Hypothalamus (tissue), 51 donors: Measurements from ENCODE around the gene MID1.

Source experiments
- DNase-seq, 51 donors: peaks; one replicate each; lab custom pipeline; 2025; lab: John Stamatoyannopoulos, UW

MID1 gene

DNA sequence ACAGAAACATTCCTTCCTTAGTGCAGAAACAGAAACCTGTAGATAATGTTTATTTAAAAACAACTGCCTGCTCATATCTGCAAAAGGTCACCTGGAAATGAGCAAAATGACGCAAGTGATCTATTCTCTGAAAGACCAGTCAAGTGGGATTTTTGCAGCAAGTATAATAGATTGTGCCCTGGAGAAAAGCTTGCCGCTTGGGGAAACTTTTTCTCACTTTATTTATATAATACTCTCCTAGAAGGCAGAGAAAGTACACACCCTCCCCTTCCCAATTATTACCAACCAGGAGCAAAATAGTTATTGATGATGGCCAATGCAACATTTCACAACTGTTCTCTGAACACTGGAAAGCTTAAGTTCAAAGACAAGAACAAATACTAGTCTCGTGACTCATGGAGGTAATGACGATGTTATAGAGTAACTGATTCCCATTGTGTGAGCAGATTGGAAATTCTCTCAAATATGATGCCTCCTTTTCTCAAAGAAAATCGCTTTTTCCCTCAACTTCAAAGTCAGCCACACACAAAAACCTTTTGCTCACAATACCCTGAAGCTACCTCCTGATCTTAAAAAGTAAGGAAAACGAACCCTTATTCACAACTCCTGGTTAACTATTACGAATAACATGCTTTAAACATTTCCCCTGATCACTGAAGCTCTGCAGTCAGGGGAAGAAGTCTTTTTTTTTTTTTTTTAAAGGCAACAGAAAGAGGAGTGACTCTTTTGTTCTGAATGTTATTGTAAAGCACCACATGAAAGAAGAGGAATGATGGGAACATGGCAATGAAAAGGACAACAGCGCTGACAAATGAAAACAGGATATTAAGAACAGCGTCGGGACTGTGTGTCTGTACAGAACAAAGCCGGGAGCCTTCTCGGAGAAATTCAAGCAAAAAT lies 41.0 kb downstream of the MID1 start:
- DNase-seq: no peak

GRCh38 chrX:10578527-10578926 lies 41.9 kb downstream of the MID1 start:
- no peak for DNase-seq

- no peak for DNase-seq
Measured at GRCh38 chrX:10577853-10578252, 42.5 kb downstream of the MID1 start.

GRCh38 chrX:10576777-10577447 lies 43.5 kb downstream of the MID1 start:
- DNase-seq: peak in 7 of 51 donors; percentile 0 to 7 (median 3)

DNA sequence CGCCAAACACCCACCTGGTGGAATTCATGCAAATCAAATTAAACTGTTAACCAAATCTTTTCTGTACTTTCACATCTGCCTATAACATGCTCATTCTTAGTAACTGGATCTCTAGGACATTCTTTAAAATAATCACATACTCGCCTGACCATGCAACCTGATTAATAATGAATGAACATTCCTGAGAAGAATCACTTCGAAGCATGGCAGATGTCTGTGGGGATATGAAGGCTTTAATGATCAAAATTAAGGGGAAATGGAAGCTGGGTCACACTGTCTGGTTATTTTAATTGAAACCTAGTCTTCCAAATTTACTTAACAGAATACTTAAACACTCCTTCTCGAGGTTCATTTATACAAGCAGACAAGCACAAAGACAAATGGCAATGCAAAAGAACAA lies 44.2 kb downstream of the MID1 start:
- DNase-seq: no peak

DNA sequence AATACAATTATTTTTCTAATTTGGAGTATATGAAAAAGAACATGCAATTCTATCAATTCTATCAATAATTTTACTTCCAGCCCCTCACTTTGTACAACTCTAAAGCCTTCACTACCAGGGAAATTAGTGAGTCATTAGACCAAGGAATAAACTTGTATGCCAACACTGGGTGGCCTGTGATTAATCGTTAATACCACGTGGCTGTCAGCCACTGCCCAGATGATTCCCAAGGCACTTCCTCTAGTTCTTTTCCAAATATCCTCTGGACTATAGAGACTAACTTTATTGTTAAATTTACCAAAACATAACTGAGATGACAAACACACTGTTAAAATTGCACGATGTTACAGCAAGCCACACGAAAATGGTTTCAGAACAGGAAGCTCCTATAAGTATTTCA lies 45.7 kb downstream of the MID1 start:
- DNase-seq: no peak

DNA sequence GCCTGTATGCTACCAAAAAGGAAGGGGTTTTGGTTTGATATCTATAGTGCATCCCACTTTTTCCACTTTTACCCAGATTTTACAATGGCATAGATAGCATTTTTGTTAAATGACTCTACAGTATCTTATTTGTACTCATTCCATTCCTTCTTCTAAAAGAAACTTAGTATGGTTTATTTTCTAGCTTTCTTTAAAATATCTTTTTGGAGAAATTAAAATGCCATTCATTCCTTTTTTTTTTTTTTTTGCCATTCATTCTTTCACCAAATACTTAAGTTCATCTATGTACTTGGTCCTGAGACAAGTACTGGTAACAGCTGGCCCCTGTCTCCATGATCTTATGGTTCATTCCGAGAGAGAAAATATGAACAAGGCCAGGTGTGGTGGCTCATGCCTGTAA lies 49.1 kb downstream of the MID1 start:
- no peak for DNase-seq

DNA sequence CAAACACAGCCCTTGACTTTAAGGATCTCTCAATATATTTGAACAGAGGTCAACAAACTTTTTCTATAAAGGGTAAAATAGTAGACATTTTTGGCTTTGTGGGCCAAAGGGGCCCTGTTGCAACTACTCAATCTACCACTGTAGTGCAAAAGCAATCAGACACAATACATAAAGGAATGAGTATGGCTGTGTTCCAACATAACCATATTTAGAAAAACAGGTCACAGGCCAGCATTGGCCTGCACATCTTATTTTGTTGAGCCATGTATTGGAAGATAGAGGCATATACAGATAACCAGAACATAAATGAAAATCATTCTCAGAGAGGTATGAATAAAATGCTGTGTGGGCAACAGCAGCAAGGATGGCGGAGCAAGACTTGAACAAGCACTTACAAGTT lies 49.8 kb downstream of the MID1 start:
- no peak for DNase-seq

- peak in 2 of 51 donors; percentile 13 to 25 for DNase-seq
Measured at GRCh38 chrX:10569946-10570345, 50.4 kb downstream of the MID1 start.

DNA sequence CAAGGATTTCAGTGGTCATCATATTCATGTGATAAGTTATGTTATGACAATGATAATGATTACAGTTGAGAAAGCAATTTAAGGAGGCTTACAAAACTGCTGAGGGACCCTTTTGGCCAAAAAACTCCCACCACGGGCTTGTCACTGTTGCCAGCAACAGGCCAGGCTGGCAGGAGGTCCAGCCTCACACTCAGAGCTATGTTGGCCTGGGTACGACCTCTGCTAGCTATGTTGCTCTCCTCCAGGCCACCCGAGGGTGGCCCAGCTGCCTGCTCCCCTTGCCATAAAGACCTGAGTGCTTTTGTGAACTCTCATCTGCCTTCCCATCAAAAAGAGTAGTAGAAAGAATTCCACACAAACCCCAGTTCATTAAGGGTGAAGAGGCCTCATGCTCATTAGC lies 52.0 kb downstream of the MID1 start:
- DNase-seq: no peak

DNA sequence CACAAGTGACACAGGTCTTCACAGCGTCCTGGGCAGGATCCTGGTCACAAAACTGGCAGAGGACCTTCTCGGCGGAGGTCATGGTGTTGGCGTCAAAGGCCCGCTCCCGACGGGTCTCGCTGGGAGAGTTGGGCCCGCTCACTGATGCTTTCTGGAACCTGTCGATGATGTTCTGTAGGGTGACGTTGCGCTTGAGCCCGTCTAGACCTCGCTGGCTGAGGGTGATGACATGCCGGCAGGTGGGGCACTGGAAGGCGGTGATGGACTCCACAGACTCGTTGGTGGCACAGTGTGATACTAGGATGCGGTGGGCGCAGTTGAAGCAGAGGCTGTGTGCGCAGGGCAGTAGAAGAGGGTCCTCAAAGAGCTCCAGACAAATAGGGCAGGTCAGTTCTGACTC lies 53.2 kb downstream of the MID1 start:
- peak in 1 of 51 donors; percentile 2 for DNase-seq

DNA sequence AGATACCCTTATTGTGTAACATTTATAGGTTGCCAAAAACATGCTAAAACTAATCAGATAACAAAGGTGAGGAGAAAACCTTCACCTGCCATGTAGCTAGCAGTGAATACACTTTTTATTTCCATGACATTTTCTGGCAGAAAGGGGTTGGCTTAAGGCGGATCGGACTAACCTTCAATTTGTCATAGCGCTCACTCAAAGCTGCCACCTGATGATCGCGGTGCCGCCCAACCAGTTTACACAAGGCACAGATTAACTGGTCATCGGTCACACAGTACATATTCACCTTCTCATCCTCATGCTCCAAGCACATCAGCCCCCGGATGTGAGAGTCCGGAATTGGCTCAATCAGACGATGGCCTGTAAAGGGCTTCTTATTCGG lies 53.7 kb downstream of the MID1 start:
- no peak for DNase-seq

- DNase-seq: no peak
Measured at GRCh38 chrX:10564484-10564883, 55.9 kb downstream of the MID1 start.

GRCh38 chrX:10557166-10557565 lies 63.2 kb downstream of the MID1 start:
- no peak for DNase-seq

GRCh38 chrX:10556405-10556804 lies 64.0 kb downstream of the MID1 start:
- DNase-seq: no peak

DNA sequence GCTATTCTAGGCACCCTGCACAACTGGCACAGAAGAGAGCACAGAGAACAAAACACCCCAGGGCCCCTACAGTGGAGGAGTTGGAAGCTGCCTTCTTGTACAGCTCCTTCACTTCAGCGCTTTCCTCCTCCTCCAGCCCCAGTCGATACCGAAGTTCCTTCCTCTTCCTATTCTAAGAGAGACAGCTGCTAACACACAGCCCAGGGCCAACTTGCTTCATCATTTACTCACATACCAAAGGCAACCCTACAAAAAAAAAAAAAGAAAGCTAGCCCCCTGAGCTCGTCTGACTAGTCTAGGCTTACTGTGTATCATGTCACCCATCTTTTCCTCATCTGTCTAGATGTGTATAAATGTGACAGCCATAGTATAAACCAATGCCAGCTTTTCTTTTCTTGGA lies 64.5 kb downstream of the MID1 start:
- DNase-seq: no peak

DNA sequence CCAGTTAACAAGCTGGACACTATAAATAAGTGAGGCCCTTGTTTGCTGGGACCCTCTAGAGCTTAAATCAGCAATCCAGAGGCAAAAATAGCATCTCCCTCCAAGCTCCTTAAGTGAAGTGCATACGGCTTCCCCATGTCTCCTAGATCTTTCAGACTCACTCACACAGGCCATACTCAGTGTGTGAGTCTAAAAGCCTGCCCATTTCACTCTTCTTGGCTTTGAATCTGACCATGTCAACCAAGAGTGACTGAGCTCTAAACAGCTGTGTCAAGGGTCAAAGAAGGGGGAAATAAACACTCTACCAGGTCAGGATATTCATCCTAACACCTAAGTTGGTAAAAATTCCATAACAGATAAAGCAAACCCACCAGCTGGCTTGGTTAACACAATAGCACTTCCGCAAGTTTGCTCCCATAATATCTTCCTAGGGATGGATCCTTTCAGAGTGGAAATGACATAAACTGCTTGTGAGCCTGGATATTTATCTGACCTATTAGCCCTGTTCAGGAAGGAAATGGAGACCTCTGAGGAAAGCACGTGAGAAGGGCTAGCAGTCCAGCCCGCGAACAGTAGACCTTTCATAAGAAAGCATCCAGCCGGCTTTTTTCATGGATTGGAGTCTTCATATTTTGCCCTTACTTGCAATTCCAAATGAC lies 65.6 kb downstream of the MID1 start:
- no peak for DNase-seq

DNA sequence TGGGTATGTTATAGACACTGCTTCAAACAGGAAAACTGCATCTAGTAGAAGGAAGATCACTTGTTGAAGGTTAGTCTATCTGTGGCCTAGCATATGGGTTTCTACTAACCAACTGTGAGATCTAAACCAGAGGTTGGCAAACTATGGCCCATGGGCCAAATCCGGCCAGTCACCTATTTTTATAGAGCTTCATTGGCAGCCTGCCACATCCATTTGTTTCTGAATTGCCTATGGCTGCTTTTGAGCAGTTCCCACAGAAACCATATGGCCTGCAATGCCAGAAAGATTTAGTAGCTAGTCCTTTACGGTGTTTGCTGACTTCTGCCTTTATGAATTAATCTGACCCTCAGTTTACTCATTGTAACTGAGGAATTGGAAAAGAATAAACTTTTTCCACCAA lies 71.1 kb downstream of the MID1 start:
- DNase-seq: no peak

DNA sequence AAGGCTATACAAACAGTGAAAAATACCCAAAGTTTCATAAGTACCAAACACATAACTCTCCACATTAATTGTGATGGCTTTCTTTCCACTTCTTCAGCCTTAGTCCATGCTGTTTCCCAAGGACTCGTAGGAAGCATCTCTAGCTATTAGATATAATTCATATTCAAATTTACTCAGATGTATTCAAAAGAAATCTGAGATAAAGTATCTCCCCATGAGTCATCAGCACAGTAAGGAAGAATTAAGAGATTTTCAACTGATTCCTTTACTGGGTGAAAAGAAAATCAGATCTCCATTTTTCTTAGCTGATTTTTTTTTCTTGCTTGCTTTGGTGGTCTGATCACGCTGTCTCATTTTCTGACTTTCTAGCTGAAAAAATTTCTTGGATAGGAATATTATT lies 71.7 kb downstream of the MID1 start:
- DNase-seq: no peak

GRCh38 chrX:10545882-10546281 lies 74.5 kb downstream of the MID1 start:
- DNase-seq: no peak

GRCh38 chrX:10542586-10542985 lies 77.8 kb downstream of the MID1 start:
- DNase-seq: no peak

DNA sequence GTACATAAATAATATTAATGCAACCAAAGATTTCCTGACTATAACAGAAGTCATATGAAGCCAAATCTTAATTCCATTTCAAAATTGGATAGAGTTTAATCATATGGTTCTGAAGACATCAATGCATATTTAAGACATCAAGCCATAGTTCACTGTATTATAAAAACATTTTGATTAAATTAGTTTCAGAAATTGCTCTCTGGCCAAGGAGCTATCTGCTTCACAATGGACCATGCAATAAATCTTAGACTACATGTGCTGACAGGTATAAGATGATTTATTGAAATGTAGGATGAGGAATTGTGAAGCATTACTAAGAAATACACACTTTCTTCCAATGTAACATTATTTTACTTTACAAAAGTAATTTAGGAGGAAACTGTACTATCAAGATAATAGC lies 81.6 kb downstream of the MID1 start:
- no peak for DNase-seq
